Parathyroid adenoma (tissue), 2 donors: ENCODE results near the gene FNDC3B.

ENCODE experiments used
- H2AFZ ChIP-seq: fragments of 300-600 bp; sonication (generic); one replicate; pipeline ENCODE4 v1.7.0; 2017; ENCODE audit warnings: antibody characterized with exemption, mild to moderate bottlenecking
- H3K27ac ChIP-seq: fragments of 300-600 bp; sonication (generic); one replicate; pipeline ENCODE4 v1.7.0; 2017
- H3K27me3 ChIP-seq: fragments of 300-600 bp; sonication (generic); one replicate; pipeline ENCODE4 v1.7.0; 2017; ENCODE audit warnings: low read length; ENCODE audit not compliant: control insufficient read depth, insufficient read depth
- H3K36me3 ChIP-seq: fragments of 300-600 bp; sonication (generic); one replicate; pipeline ENCODE4 v1.7.0; 2017; ENCODE audit warnings: low read length; ENCODE audit not compliant: control insufficient read depth, insufficient read depth
- H3K4me1 ChIP-seq: fragments of 300-600 bp; sonication (generic); one replicate; pipeline ENCODE4 v1.7.0; 2017; ENCODE audit warnings: control low read depth
- H3K4me2 ChIP-seq: fragments of 300-600 bp; sonication (generic); one replicate; pipeline ENCODE4 v1.7.0; 2017; ENCODE audit warnings: low read length
- H3K4me3 ChIP-seq: fragments of 300-600 bp; sonication (generic); one replicate; pipeline ENCODE4 v1.7.0; 2017; ENCODE audit warnings: low read depth, low read length
- H3K79me2 ChIP-seq: fragments of 300-600 bp; sonication (generic); one replicate; pipeline ENCODE4 v1.7.0; 2017; ENCODE audit warnings: control low read depth
- H3K9ac ChIP-seq: fragments of 300-600 bp; sonication (generic); one replicate; pipeline ENCODE4 v1.7.0; 2017; ENCODE audit warnings: mild to moderate bottlenecking
- H3K9me3 ChIP-seq: fragments of 300-600 bp; sonication (generic); one replicate; pipeline ENCODE4 v1.7.0; 2017; ENCODE audit warnings: low read length; ENCODE audit not compliant: control insufficient read depth
- TF ChIP-seq, protein P1 (sequence below): fragments of 300-600 bp; sonication (generic); IDR thresholded peaks from one replicate; pipeline ENCODE4 v1.7.0; 2017; ENCODE audit warnings: antibody characterized with exemption, mild to moderate bottlenecking
- donor health status: primary hyperparathyroidism.

Gene FNDC3B

DNA sequence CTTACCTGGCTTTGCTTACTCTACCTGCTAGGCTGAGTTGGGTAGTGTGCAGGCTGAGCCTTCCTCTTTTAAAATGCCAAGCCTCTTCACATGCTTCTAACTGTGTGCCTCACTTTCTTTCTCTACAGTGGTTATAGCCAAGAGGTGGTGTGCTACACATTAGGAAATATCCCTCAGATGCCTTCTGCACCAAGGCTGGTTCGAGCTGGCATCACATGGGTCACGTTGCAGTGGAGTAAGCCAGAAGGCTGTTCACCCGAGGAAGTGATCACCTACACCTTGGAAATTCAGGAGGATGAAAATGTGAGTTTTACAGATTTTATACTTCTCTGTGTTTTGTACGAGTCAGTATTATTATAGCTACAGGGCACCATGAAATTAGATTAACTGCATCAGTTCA lies 291.0 kb downstream of the FNDC3B start:
- no peak overlapping the region for H3K4me2 ChIP-seq
- TF ChIP-seq, protein P1, sequence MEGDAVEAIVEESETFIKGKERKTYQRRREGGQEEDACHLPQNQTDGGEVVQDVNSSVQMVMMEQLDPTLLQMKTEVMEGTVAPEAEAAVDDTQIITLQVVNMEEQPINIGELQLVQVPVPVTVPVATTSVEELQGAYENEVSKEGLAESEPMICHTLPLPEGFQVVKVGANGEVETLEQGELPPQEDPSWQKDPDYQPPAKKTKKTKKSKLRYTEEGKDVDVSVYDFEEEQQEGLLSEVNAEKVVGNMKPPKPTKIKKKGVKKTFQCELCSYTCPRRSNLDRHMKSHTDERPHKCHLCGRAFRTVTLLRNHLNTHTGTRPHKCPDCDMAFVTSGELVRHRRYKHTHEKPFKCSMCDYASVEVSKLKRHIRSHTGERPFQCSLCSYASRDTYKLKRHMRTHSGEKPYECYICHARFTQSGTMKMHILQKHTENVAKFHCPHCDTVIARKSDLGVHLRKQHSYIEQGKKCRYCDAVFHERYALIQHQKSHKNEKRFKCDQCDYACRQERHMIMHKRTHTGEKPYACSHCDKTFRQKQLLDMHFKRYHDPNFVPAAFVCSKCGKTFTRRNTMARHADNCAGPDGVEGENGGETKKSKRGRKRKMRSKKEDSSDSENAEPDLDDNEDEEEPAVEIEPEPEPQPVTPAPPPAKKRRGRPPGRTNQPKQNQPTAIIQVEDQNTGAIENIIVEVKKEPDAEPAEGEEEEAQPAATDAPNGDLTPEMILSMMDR, result no peak
- H3K4me1 ChIP-seq, result no peaks in the 10 kb centered on the region
- H3K9ac ChIP-seq, result no peak overlapping the region
- no peaks in the 10 kb centered on the region for H3K9me3 ChIP-seq
- H3K27me3 ChIP-seq, result no peaks in the 10 kb centered on the region
- no peaks in the 10 kb centered on the region for H3K36me3 ChIP-seq
- H3K79me2 ChIP-seq, result no peaks in the 10 kb centered on the region
- no peak overlapping the region for H2AFZ ChIP-seq
- H3K27ac ChIP-seq, result no peak overlapping the region
- no peak overlapping the region for H3K4me3 ChIP-seq

DNA sequence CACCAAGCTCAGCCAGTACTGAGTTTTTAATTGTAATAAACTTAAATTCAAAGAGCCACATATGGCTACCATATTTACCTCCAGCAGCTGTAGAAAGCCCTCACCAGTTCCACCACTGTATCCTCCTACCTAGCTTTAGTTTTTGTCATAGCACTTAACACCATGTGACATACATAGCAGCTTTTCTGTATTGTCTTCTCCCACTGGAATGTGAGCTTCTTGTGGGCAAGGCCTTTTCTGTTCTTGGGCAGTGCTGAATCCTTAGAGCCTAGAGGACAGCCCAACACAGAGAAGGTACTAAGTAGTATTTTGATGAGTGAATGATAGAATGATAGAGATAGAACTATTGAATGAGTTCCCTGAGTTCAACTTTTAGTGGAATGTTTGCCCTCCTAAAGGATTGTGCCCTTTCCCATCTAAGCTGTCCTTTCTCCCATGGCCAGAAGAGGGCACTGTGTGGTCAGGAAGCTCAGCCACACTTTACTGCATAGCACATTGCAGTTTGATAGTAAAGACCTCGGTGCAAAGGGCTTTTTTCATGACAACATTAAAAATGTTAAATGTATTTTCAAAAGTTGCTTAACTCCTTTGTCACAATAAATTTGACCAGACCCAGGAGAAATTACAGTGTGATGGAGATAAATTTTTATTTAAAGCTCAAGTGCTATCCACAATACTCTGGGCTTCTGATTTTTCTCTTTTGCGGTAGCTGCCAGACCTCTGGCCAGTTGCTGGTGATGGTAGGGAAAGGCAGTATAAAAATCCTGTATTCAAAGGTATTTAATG lies 293.1 kb downstream of the FNDC3B start:
- Histone ChIP-seq H3K4me1 (no peaks in the 10 kb centered on the region), H3K4me2 (no peak overlapping the region), H3K27ac (no peak overlapping the region), H2AFZ (no peak overlapping the region), H3K9ac (no peak overlapping the region), H3K36me3 (no peaks in the 10 kb centered on the region), H3K79me2 (no peaks in the 10 kb centered on the region), H3K4me3 (no peak overlapping the region), H3K9me3 (no peaks in the 10 kb centered on the region), H3K27me3 (no peaks in the 10 kb centered on the region)
- TF ChIP-seq, protein P1, result peak; percentile 87

DNA sequence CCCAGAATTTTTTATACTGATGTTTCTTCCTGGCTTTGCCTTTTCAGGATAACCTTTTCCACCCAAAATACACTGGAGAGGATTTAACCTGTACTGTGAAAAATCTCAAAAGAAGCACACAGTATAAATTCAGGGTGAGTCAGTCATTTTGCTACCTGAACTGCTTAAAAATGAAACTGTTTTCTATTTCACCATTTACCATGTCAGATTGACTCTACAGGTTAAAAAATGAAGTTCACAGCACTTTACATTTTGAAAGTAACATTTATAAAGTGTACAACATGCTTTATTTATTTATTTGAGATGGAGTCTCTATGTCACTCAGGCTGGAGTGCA lies 293.6 kb downstream of the FNDC3B start:
- H3K4me3 ChIP-seq, result no peak overlapping the region
- no peak overlapping the region for H3K27ac ChIP-seq
- no peaks in the 10 kb centered on the region for H3K27me3 ChIP-seq
- H3K9me3 ChIP-seq, result no peaks in the 10 kb centered on the region
- TF ChIP-seq, protein P1, result no peak
- H3K36me3 ChIP-seq, result no peaks in the 10 kb centered on the region
- H3K79me2 ChIP-seq, result no peaks in the 10 kb centered on the region
- H3K9ac ChIP-seq, result no peak overlapping the region
- no peak overlapping the region for H2AFZ ChIP-seq
- H3K4me2 ChIP-seq, result no peak overlapping the region
- H3K4me1 ChIP-seq, result no peaks in the 10 kb centered on the region

DNA sequence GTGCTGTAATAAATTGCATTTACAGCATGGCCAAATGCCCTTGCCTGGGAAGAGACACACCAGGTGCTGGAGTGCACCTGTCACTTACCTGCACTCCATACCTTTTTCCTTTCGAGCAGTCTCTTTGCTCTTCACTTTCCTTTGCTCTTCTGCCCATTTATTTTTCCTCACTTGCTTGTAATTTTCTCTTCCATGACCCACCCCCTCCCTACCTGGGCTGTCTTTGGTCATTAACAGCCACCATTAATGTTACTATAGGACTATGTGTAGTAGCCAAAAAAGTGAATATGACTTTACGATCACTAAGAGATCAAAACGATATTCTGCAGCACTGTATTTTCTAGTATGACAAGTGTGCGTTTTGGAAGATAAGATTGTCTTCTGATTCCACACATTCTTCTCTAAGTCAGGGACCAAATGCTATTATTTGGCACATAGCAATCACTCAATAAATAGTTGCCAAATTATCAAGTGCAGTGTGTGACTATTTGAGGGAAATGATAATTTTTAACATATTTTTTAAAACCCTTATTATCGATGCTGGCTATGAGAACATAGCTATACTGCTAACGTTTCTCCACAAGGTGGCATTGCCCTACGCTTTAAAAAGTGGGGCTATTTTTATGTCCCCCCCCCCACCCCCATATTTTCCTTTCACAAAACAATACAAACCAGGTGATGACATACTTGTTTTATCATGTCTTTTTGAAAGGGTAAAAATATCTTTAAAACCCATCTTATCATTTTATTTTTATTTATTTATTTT lies 294.5 kb downstream of the FNDC3B start:
- H3K79me2 ChIP-seq, result no peaks in the 10 kb centered on the region
- H3K4me1 ChIP-seq, result no peaks in the 10 kb centered on the region
- no peak overlapping the region for H2AFZ ChIP-seq
- H3K4me2 ChIP-seq, result no peak overlapping the region
- H3K27ac ChIP-seq, result no peak overlapping the region
- no peak overlapping the region for H3K4me3 ChIP-seq
- H3K9ac ChIP-seq, result no peak overlapping the region
- no peaks in the 10 kb centered on the region for H3K9me3 ChIP-seq
- TF ChIP-seq, protein P1, result no peak
- no peaks in the 10 kb centered on the region for H3K27me3 ChIP-seq
- no peaks in the 10 kb centered on the region for H3K36me3 ChIP-seq
